Peyer's patch (tissue), 4 donors: ENCODE results near the gene DCST1.
A peak's percentile ranks its signal among the peaks of the same experiment; 100 is the strongest.

ENCODE experiments used
- POLR2A ChIP-seq, 2 donors: fragments of 450-650 bp; IDR thresholded peaks; one replicate each; pipeline ENCODE4 v1.5.1; 2017; ENCODE audit warnings: antibody characterized with exemption in 2 of 2, mild to moderate bottlenecking in 2 of 2, moderate library complexity in 2 of 2
- TF ChIP-seq, protein P1 (sequence below), 6 experiments: fragments of 450-650 bp in 4 of 6; fragments of 200-600 bp in 2 of 6; sonication (generic) in 1 of 6; IDR thresholded peaks; one replicate each; pipeline ENCODE4 v1.5.1; 2017 to 2019; ENCODE audit warnings: antibody characterized with exemption in 6 of 6, mild to moderate bottlenecking in 3 of 6, moderate library complexity in 1 of 6

DNA sequence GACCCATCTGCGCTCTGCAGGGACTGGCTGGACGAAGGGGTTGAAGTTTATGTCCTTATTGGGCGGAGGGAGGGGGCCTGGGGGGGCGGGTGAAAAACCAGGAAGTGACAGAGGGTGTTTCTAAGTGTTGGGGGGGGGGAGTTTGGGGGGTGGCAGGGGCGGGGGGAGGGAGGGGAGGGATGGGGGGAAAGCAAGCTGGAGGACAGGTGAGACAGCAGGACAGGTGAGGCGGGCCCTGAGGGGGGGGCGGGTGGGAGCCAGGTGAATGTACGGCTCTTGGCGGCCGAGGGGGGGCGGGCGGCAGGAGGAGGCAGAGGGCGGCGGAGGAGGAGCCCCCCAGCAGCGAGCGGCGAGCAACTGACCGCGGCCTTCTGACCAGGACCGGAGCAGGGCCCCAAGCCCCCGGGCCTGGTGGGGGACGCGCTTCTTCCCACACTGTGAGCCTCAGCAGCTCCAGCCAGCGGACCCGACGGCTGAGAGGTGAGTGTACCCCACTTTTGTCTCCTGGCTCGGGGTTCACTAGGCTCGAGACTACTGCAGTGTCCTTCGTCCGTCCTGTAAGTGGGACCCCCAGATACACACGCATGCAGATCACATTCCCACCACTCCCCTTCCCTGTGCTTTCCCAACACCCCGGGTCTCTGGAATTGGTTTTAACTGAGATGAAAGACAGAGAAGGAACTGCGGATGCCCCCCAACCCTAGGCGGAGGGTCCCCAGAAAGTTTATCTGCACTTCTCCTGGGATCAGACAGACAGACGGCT lies 31.0 kb upstream of the DCST1 start, which contains the start of gene ZBTB7B:
- TF ChIP-seq, protein P1, sequence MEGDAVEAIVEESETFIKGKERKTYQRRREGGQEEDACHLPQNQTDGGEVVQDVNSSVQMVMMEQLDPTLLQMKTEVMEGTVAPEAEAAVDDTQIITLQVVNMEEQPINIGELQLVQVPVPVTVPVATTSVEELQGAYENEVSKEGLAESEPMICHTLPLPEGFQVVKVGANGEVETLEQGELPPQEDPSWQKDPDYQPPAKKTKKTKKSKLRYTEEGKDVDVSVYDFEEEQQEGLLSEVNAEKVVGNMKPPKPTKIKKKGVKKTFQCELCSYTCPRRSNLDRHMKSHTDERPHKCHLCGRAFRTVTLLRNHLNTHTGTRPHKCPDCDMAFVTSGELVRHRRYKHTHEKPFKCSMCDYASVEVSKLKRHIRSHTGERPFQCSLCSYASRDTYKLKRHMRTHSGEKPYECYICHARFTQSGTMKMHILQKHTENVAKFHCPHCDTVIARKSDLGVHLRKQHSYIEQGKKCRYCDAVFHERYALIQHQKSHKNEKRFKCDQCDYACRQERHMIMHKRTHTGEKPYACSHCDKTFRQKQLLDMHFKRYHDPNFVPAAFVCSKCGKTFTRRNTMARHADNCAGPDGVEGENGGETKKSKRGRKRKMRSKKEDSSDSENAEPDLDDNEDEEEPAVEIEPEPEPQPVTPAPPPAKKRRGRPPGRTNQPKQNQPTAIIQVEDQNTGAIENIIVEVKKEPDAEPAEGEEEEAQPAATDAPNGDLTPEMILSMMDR (IDR thresholded peaks at IDR 0.05), result no peak
- peak; percentile 36 to 37 for TF ChIP-seq POLR2A (IDR thresholded peaks at IDR 0.05)
